PC-3 (cell line): ENCODE measurements around the gene GREM1.

Source experiments
- CTCF ChIP-seq: fragments of 300-600 bp; sonication (generic); conservative IDR thresholded peaks from 2 replicates; pipeline ENCODE4 v1.5.1; 2017; ENCODE audit warnings: antibody characterized with exemption, low read depth, mild to moderate bottlenecking, low read length
- EZH2 ChIP-seq: fragments of 300-600 bp; sonication (generic); IDR thresholded peaks from one replicate; pipeline ENCODE4 v1.6.1; 2017; ENCODE audit warnings: antibody characterized with exemption, mild to moderate bottlenecking, low read length; ENCODE audit not compliant: unreplicated experiment
- EZH2phosphoT487 ChIP-seq: fragments of 300-600 bp; sonication (generic); IDR thresholded peaks from 2 replicates; pipeline ENCODE4 v1.6.1; 2018; ENCODE audit warnings: mild to moderate bottlenecking, antibody characterized with exemption, low read length, borderline replicate concordance

GRCh38 chr15:32784581-32784980 is 66.8 kb downstream of the GREM1 start:
- TF ChIP-seq CTCF = no peak
- no peak for TF ChIP-seq EZH2
- no peak for TF ChIP-seq EZH2phosphoT487
